Naive thymus-derived CD8-positive, alpha-beta T cell (primary cell): Measurements from ENCODE around the gene HCLS1. TPM values are rescaled to one million over a fixed set of nuclear protein-coding genes. Genes with fewer than 3 reads are reported as not detected.

ENCODE experiments used
- ATAC-seq, 2 donors: fragments of 150-1000 bp; cut with Tn5 transposase in 1 of 2; sonication (Bioruptor Pico), chemical (Tn5 transposase) in 1 of 2; 1 replicate in 1 of 2; 2 replicates in 1 of 2; pipeline ENCODE4 v1.10.0; 2021; ENCODE audit warnings: mild to moderate bottlenecking in 2 of 2, moderate library complexity in 2 of 2
- POLR2A ChIA-PET: fragments of 350-600 bp; sonication (Branson Sonifier 250); formaldehyde crosslinking; loops from one replicate; lab custom pipeline; 2021; ENCODE audit warnings: antibody characterized with exemption; lab: Charles Lee
- DNase-seq, 10 donors: peaks; one replicate each; pipeline versions ENCODE4 v3.0.0 to v3.0.0-alpha.2; 2020 to 2022
- H3K27ac Mint-ChIP-seq, 10 donors: one replicate each; pipeline ENCODE4 v1.8.0; 2020 to 2022; ENCODE audit warnings: mild to moderate bottlenecking in 10 of 10, mixed read lengths in 10 of 10, moderate library complexity in 4 of 10, inconsistent platforms in 1 of 10
- H3K27me3 Mint-ChIP-seq, 5 donors: one replicate each; pipeline ENCODE4 v1.8.0; 2021 to 2022; ENCODE audit warnings: mixed read lengths in 5 of 5
- H3K36me3 Mint-ChIP-seq, 3 donors: one replicate each; pipeline ENCODE4 v1.8.0; 2020 to 2022; ENCODE audit warnings: mixed read lengths in 3 of 3, mild to moderate bottlenecking in 2 of 3, inconsistent platforms in 1 of 3
- H3K4me1 Mint-ChIP-seq, 4 donors: one replicate each; pipeline ENCODE4 v1.8.0; 2021 to 2022; ENCODE audit warnings: mixed read lengths in 4 of 4
- H3K4me3 Mint-ChIP-seq, 10 donors: one replicate each; pipeline ENCODE4 v1.8.0; 2020 to 2022; ENCODE audit warnings: mild to moderate bottlenecking in 10 of 10, mixed read lengths in 10 of 10, moderate library complexity in 6 of 10, inconsistent platforms in 1 of 10
- H3K9me3 Mint-ChIP-seq, 9 donors: one replicate each; pipeline ENCODE4 v1.8.0; 2020 to 2022; ENCODE audit warnings: mixed read lengths in 9 of 9, mild to moderate bottlenecking in 3 of 9, inconsistent platforms in 1 of 9, moderate library complexity in 1 of 9
- polyA plus RNA-seq, 3 donors: library from polyadenylated mRNA; unstranded; fragments of 300-500 nt; fragmentation: Illumina TruSeq; gene quantifications; one replicate each; pipeline ENCODE4 v1.2.3, GENCODE V29; 2021
- total RNA-seq, 8 experiments: library from RNA in 2 of 8; stranded (reverse) in 2 of 8; gene quantifications; one replicate each; pipeline ENCODE4 v1.2.3 and lab custom pipeline; 2021 to 2026

HCLS1 gene
- total and polyA plus RNA-seq, 5 experiments from 2014 or later: 340 to 453 (median 375) TPM

GRCh38 chr3:121651684-121652083, 9.0 kb downstream of the HCLS1 start:
- DNase-seq (no peak), ATAC-seq (no peak)
- no peaks in the 10 kb centered on the region for H3K27me3 Mint-ChIP-seq
- H3K9me3 Mint-ChIP-seq: no peaks in the 10 kb centered on the region
- H3K4me3 Mint-ChIP-seq: peak overlapping the region in 8 of 10 donors; percentile 3 to 52 (median 34)
- peaks cover 17 to 80% (median 66%) of the 10 kb centered on the region in 4 donors for H3K4me1 Mint-ChIP-seq
- POLR2A ChIA-PET: no interaction called here
- peak overlapping the region in 4 of 10 donors; percentile 15 to 56 (median 52) for H3K27ac Mint-ChIP-seq
- H3K36me3 Mint-ChIP-seq: peaks cover 11 to 89% (median 36%) of the 10 kb centered on the region in 3 donors

GRCh38 chr3:121649645-121650044, 11.1 kb downstream of the HCLS1 start:
- Mint-ChIP-seq H3K4me3 (peak overlapping the region in 2 of 10 donors; percentile 30 to 56), H3K36me3 (peaks cover 11 to 80% (median 31%) of the 10 kb centered on the region in 3 donors), H3K4me1 (peaks cover 17 to 64% (median 53%) of the 10 kb centered on the region in 4 donors), H3K9me3 (no peaks in the 10 kb centered on the region), H3K27me3 (no peaks in the 10 kb centered on the region), H3K27ac (peak overlapping the region in 2 of 10 donors; percentile 15 to 66)
- ATAC-seq (no peak), DNase-seq (no peak)
- POLR2A ChIA-PET: no interaction called here

GRCh38 chr3:121648219-121648958, 12.3 kb downstream of the HCLS1 start:
- Mint-ChIP-seq H3K27ac (peak overlapping the region in 4 of 10 donors; percentile 35 to 61 (median 38)), H3K27me3 (no peaks in the 10 kb centered on the region), H3K9me3 (no peaks in the 10 kb centered on the region), H3K4me1 (peaks cover 13 to 53% (median 41%) of the 10 kb centered on the region in 4 donors), H3K36me3 (peaks cover 11 to 81% (median 28%) of the 10 kb centered on the region in 3 donors), H3K4me3 (no peak overlapping the region)
- POLR2A ChIA-PET: interaction anchor here (0.6 kb wide), 1 partner anchor 860 kb away, joined by 4 read pairs; no protein-coding TSS in a partner anchor
- DNase-seq (no peak), ATAC-seq (no peak)

- DNase-seq: no peak
- Mint-ChIP-seq H3K27me3 (no peaks in the 10 kb centered on the region), H3K36me3 (peaks cover 16 to 82% (median 32%) of the 10 kb centered on the region in 3 donors), H3K27ac (no peak overlapping the region), H3K9me3 (no peaks in the 10 kb centered on the region), H3K4me1 (peaks cover 15 to 34% (median 30%) of the 10 kb centered on the region in 4 donors), H3K4me3 (no peak overlapping the region)
- POLR2A ChIA-PET: interaction anchor here (0.8 to 1.5 kb wide), 2 partner anchors 10 to 15 kb away, joined by 3 to 4 read pairs; no protein-coding TSS in a partner anchor
- ATAC-seq: no peak
Observed at GRCh38 chr3:121645054-121645453, 15.6 kb downstream of the HCLS1 start.

GRCh38 chr3:121642601-121643314, 17.9 kb downstream of the HCLS1 start:
- POLR2A ChIA-PET: no interaction called here
- Mint-ChIP-seq H3K4me3 (no peak overlapping the region), H3K27ac (peak overlapping the region in 4 of 10 donors; percentile 26 to 73 (median 66)), H3K9me3 (no peaks in the 10 kb centered on the region), H3K36me3 (peaks cover 16 to 87% (median 34%) of the 10 kb centered on the region in 3 donors), H3K4me1 (peaks cover 12 to 20% (median 18%) of the 10 kb centered on the region in 4 donors), H3K27me3 (no peaks in the 10 kb centered on the region)
- DNase-seq (no peak), ATAC-seq (no peak)

- peak overlapping the region in 3 of 10 donors; percentile 1 to 77 (median 43) for H3K27ac Mint-ChIP-seq
Observed at GRCh38 chr3:121641127-121641526, 19.6 kb downstream of the HCLS1 start.

GRCh38 chr3:121637922-121638321, 22.8 kb downstream of the HCLS1 start:
- ATAC-seq (no peak), DNase-seq (no peak)
- Mint-ChIP-seq H3K4me3 (no peak overlapping the region), H3K4me1 (peaks cover 11 to 18% (median 15%) of the 10 kb centered on the region in 4 donors), H3K9me3 (no peaks in the 10 kb centered on the region), H3K36me3 (peaks cover 11 to 100% (median 48%) of the 10 kb centered on the region in 3 donors), H3K27ac (peak overlapping the region in 4 of 10 donors; percentile 49 to 73 (median 62)), H3K27me3 (no peaks in the 10 kb centered on the region)
- POLR2A ChIA-PET: interaction anchor here (0.6 kb wide), 1 partner anchor 1161 kb away, joined by 4 read pairs; no protein-coding TSS in a partner anchor

More at GRCh38 chr3:121641127-121641526, 19.6 kb downstream of the HCLS1 start:
- no peaks in the 10 kb centered on the region for H3K9me3 Mint-ChIP-seq
- POLR2A ChIA-PET: no interaction called here
- no peaks in the 10 kb centered on the region for H3K27me3 Mint-ChIP-seq
- H3K4me1 Mint-ChIP-seq: peaks cover 12 to 18% (median 14%) of the 10 kb centered on the region in 4 donors
- ATAC-seq: no peak
- H3K4me3 Mint-ChIP-seq: no peak overlapping the region
- no peak for DNase-seq
- H3K36me3 Mint-ChIP-seq: peaks cover 13 to 95% (median 39%) of the 10 kb centered on the region in 3 donors

- H3K4me3 Mint-ChIP-seq: no peak overlapping the region
- H3K36me3 Mint-ChIP-seq: peaks cover 18 to 62% (median 32%) of the 10 kb centered on the region in 3 donors
- no peak for ATAC-seq
- peak overlapping the region in 9 of 10 donors; percentile 11 to 88 (median 61) for H3K27ac Mint-ChIP-seq
- DNase-seq: no peak
- POLR2A ChIA-PET: no interaction called here
- no peaks in the 10 kb centered on the region for H3K27me3 Mint-ChIP-seq
- H3K9me3 Mint-ChIP-seq: no peaks in the 10 kb centered on the region
- peaks cover 0 to 9% (median 3%) of the 10 kb centered on the region in 4 donors for H3K4me1 Mint-ChIP-seq
Observed at GRCh38 chr3:121630355-121630754, 30.3 kb downstream of the HCLS1 start.

- Mint-ChIP-seq H3K4me1 (peaks cover 0 to 7% (median 0%) of the 10 kb centered on the region in 4 donors), H3K36me3 (peaks cover 18 to 55% (median 28%) of the 10 kb centered on the region in 3 donors), H3K4me3 (no peak overlapping the region), H3K9me3 (no peaks in the 10 kb centered on the region), H3K27me3 (no peaks in the 10 kb centered on the region), H3K27ac (peak overlapping the region in 8 of 10 donors; percentile 16 to 70 (median 54))
- POLR2A ChIA-PET: no interaction called here
- ATAC-seq: no peak
- no peak for DNase-seq
Observed at GRCh38 chr3:121629601-121630000, 31.1 kb downstream of the HCLS1 start.

- Mint-ChIP-seq H3K36me3 (peaks cover 13 to 35% (median 19%) of the 10 kb centered on the region in 3 donors), H3K27ac (peak overlapping the region in 1 of 10 donors; percentile 67), H3K4me1 (peaks cover 0 to 7% (median 0%) of the 10 kb centered on the region in 4 donors), H3K9me3 (no peaks in the 10 kb centered on the region), H3K4me3 (no peak overlapping the region), H3K27me3 (no peaks in the 10 kb centered on the region)
- DNase-seq: no peak
- no peak for ATAC-seq
- POLR2A ChIA-PET: no interaction called here
Observed at GRCh38 chr3:121627622-121628021, 33.1 kb downstream of the HCLS1 start.

GRCh38 chr3:121627211-121627610, 33.5 kb downstream of the HCLS1 start:
- DNase-seq: no peak
- Mint-ChIP-seq H3K4me3 (no peak overlapping the region), H3K4me1 (peaks cover 0 to 7% (median 0%) of the 10 kb centered on the region in 4 donors), H3K9me3 (no peaks in the 10 kb centered on the region), H3K36me3 (peaks cover 11 to 31% (median 18%) of the 10 kb centered on the region in 3 donors), H3K27me3 (peaks cover 0 to 2% (median 0%) of the 10 kb centered on the region in 5 donors), H3K27ac (peak overlapping the region in 2 of 10 donors; percentile 3 to 67)
- no peak for ATAC-seq
- POLR2A ChIA-PET: no interaction called here

- H3K27me3 Mint-ChIP-seq: peaks cover 0 to 9% (median 4%) of the 10 kb centered on the region in 5 donors
- H3K4me1 Mint-ChIP-seq: peaks cover 0 to 8% (median 0%) of the 10 kb centered on the region in 4 donors
- ATAC-seq (no peak), DNase-seq (no peak)
- H3K36me3 Mint-ChIP-seq: peaks cover 4 to 24% (median 11%) of the 10 kb centered on the region in 3 donors
- POLR2A ChIA-PET: interaction anchor here (0.5 kb wide), 1 partner anchor 11 kb away, joined by 3 read pairs; no protein-coding TSS in a partner anchor
- no peaks in the 10 kb centered on the region for H3K9me3 Mint-ChIP-seq
- H3K4me3 Mint-ChIP-seq: no peak overlapping the region
- peak overlapping the region in 3 of 10 donors; percentile 7 to 79 (median 57) for H3K27ac Mint-ChIP-seq
Observed at GRCh38 chr3:121626495-121626894, 34.2 kb downstream of the HCLS1 start.
